HepG2 (cell line): ENCODE measurements around the gene NAT14. TPM values are rescaled to one million over a fixed set of nuclear protein-coding genes. Genes with fewer than 3 reads are reported as not detected.
A peak's percentile ranks its signal among the peaks of the same experiment; 100 is the strongest.

Experiments used
- ATAC-seq: fragments of 200-7000 bp; cut with Tn5 transposase; 3 replicates; pipeline ENCODE4 v1.9.1; 2020; ENCODE audit warnings: mild to moderate bottlenecking, moderate library complexity
- BruUV-seq: library from RNA; stranded (reverse); fragments of 400-500 nt; replicated peaks from 2 replicates; lab custom pipeline; 2021; lab: Mats Ljungman, UMichigan
- CTCF ChIA-PET: fragments of 300-600 bp; formaldehyde crosslinking; extraction: SDS; loops from one replicate; lab custom pipeline; 2021; ENCODE audit warnings: low total read pairs, inconsistent platforms, low intra/inter-chr PET ratio; lab: Yijun Ruan, JAX
- POLR2A ChIA-PET: fragments of 350-600 bp; sonication (Branson Sonifier 250); formaldehyde crosslinking; loops from one replicate; lab custom pipeline; 2020; ENCODE audit warnings: antibody characterized with exemption, inconsistent platforms; lab: Yijun Ruan, JAX
- DNase-seq: peaks from one replicate; pipeline ENCODE4 v3.0.0-alpha.2; 2015; ENCODE audit warnings: low spot score
- FAIRE-seq: peaks from 3 replicates; lab custom pipeline; 2011; peaks lifted over from hg19 to GRCh38; lab: Jason Lieb, UNC
- H2AFZ ChIP-seq: one replicate; pipeline ENCODE4 v1.6.1; 2011; ENCODE audit warnings: low read length, inconsistent platforms
- H3K27ac ChIP-seq: fragments of 300-600 bp; 3 replicates; pipeline ENCODE4 v1.8.0; 2011; ENCODE audit warnings: mixed run types, mild to moderate bottlenecking, mixed read lengths, low read length, inconsistent platforms; ENCODE audit not compliant: insufficient read depth; ENCODE audit errors: extremely low read length
- H3K27me3 ChIP-seq, 2 experiments: fragments of 200-600 bp in 1 of 2; 2 replicates in 1 of 2; 3 replicates in 1 of 2; pipeline versions ENCODE4 v1.6.0 to v1.8.0; 2011; ENCODE audit warnings: low read length in 2 of 2, mild to moderate bottlenecking in 2 of 2, moderate library complexity in 2 of 2, inconsistent platforms in 1 of 2; ENCODE audit not compliant: insufficient read depth in 2 of 2, control insufficient read depth in 1 of 2
- H3K36me3 ChIP-seq, 2 experiments: fragments of 200-600 bp in 1 of 2; replicated peaks in 1 of 2; 2 replicates in 1 of 2; 3 replicates in 1 of 2; pipeline versions ENCODE4 v1.5.1 to v1.8.0; 2011; ENCODE audit warnings: low read length in 2 of 2, inconsistent platforms in 1 of 2; ENCODE audit not compliant: insufficient read depth in 2 of 2, control insufficient read depth in 1 of 2
- H3K4me1 ChIP-seq: 2 replicates; pipeline ENCODE4 v1.5.1; 2012; ENCODE audit warnings: low read length, inconsistent platforms; ENCODE audit not compliant: insufficient read depth
- H3K4me2 ChIP-seq: 2 replicates; pipeline ENCODE4 v1.6.0; 2011; ENCODE audit warnings: low read depth, low read length, inconsistent platforms
- H3K4me3 ChIP-seq, 3 experiments: fragments of 200-600 bp in 1 of 3; sonication (generic), shearing (Covaris generic) in 1 of 3; replicated peaks in 1 of 3; 2 replicates each; pipeline ENCODE4 v1.5.1; 2011 to 2016; ENCODE audit warnings: low read length in 3 of 3, inconsistent platforms in 2 of 3, low read depth in 2 of 3, mild to moderate bottlenecking in 2 of 3, control low read depth in 1 of 3, mixed read lengths in 1 of 3; ENCODE audit not compliant: insufficient read depth in 1 of 3
- H3K79me2 ChIP-seq: one replicate; pipeline ENCODE4 v1.6.1; 2011; ENCODE audit warnings: low read length, inconsistent platforms; ENCODE audit not compliant: insufficient read depth
- H3K9ac ChIP-seq: 2 replicates; pipeline ENCODE4 v1.6.0; 2011; ENCODE audit warnings: mild to moderate bottlenecking, low read depth, low read length, inconsistent platforms; ENCODE audit not compliant: insufficient read depth
- H3K9me3 ChIP-seq: 2 replicates; pipeline ENCODE4 v1.5.1; 2012; ENCODE audit warnings: mild to moderate bottlenecking, low read length
- H4K20me1 ChIP-seq: 2 replicates; pipeline ENCODE4 v1.6.0; 2011; ENCODE audit warnings: inconsistent platforms, mild to moderate bottlenecking, low read length, moderate library complexity; ENCODE audit not compliant: insufficient read depth
- BCL3 ChIP-seq: sonication (generic); formaldehyde crosslinking; IDR thresholded peaks from 2 replicates; pipeline ENCODE4 v1.5.1; 2020; ENCODE audit warnings: mild to moderate bottlenecking, missing genetic modification reagents, moderate library complexity
- CAMTA2 ChIP-seq: sonication (generic); formaldehyde crosslinking; IDR thresholded peaks from 2 replicates; pipeline ENCODE4 v1.4.0; 2020; ENCODE audit warnings: mild to moderate bottlenecking, missing genetic modification reagents, borderline replicate concordance
- HMGA1 ChIP-seq: sonication (generic); formaldehyde crosslinking; conservative IDR thresholded peaks from 2 replicates; pipeline ENCODE4 v1.4.0; 2020; ENCODE audit warnings: missing genetic modification reagents
- LBX2 ChIP-seq: sonication (generic); formaldehyde crosslinking; IDR thresholded peaks from 2 replicates; pipeline ENCODE4 v1.5.0; 2020; ENCODE audit warnings: missing genetic modification reagents, mild to moderate bottlenecking, borderline replicate concordance
- MAZ ChIP-seq, 2 experiments: sonication (generic) in 1 of 2; formaldehyde crosslinking in 1 of 2; IDR thresholded peaks; 2 replicates each; pipeline versions ENCODE4 v1.5.0 to v1.6.1; 2012 to 2020; ENCODE audit warnings: low read depth in 2 of 2, mild to moderate bottlenecking in 2 of 2, borderline replicate concordance in 1 of 2, improper control_type of control experiment in 1 of 2, low read length in 1 of 2, missing genetic modification reagents in 1 of 2, moderate library complexity in 1 of 2
- SNAI1 ChIP-seq: sonication (generic); formaldehyde crosslinking; IDR thresholded peaks from 2 replicates; pipeline ENCODE4 v1.5.0; 2020; ENCODE audit warnings: mild to moderate bottlenecking, missing genetic modification reagents, borderline replicate concordance
- STAT5B ChIP-seq: sonication (generic); formaldehyde crosslinking; IDR thresholded peaks from 2 replicates; pipeline ENCODE4 v1.4.0; 2020; ENCODE audit warnings: missing genetic modification reagents
- TAF15 ChIP-seq: fragments of 200-400 bp; formaldehyde crosslinking; IDR thresholded peaks from one replicate; pipeline ENCODE4 v1.6.1; 2018; ENCODE audit warnings: mild to moderate bottlenecking, low read depth, low read length; ENCODE audit not compliant: poor library complexity, severe bottlenecking
- ZKSCAN1 ChIP-seq: fragments of 150-350 bp; IDR thresholded peaks from 2 replicates; pipeline ENCODE4 v1.6.1; 2014; ENCODE audit warnings: low read length
- ZNF10 ChIP-seq: sonication (generic); formaldehyde crosslinking; IDR thresholded peaks from 2 replicates; pipeline ENCODE4 v1.4.0; 2020; ENCODE audit warnings: mild to moderate bottlenecking, low read depth, missing genetic modification reagents, borderline replicate concordance
- ZNF207 ChIP-seq: fragments of 450-650 bp; IDR thresholded peaks from 2 replicates; pipeline ENCODE4 v1.6.1; 2016; ENCODE audit warnings: antibody characterized with exemption, borderline replicate concordance
- ZNF274 ChIP-seq: sonication (generic); formaldehyde crosslinking; IDR thresholded peaks from 2 replicates; pipeline ENCODE4 v1.5.1; 2020; ENCODE audit warnings: mild to moderate bottlenecking, missing genetic modification reagents
- ZNF530 ChIP-seq: sonication (generic); formaldehyde crosslinking; IDR thresholded peaks from 2 replicates; pipeline ENCODE4 v1.5.0; 2020; ENCODE audit warnings: low read depth, mild to moderate bottlenecking, missing genetic modification reagents
- ZNF629 ChIP-seq: sonication (generic); formaldehyde crosslinking; conservative IDR thresholded peaks from 2 replicates; pipeline ENCODE4 v1.5.0; 2020; ENCODE audit warnings: missing genetic modification reagents
- ZSCAN9 ChIP-seq: IDR thresholded peaks from 2 replicates; pipeline ENCODE4 v1.6.1; 2016; ENCODE audit warnings: borderline replicate concordance
- ZZZ3 ChIP-seq: sonication (generic); formaldehyde crosslinking; IDR thresholded peaks from 2 replicates; pipeline ENCODE4 v1.4.0; 2020; ENCODE audit warnings: missing genetic modification reagents, mild to moderate bottlenecking, borderline replicate concordance
- WGBS: methylation state at CpG from one replicate; pipeline ENCODE4 v1.1.6; 2017; ENCODE audit warnings: low lambda C conversion rate; 5-methylcytosine and 5-hydroxymethylcytosine counted together
- in situ Hi-C: cut with HindIII; loops from 2 replicates; pipeline ENCODE4 v1.10.0; 2017; ENCODE audit warnings: low pct_unique_long_range_greater_than_20kb; ENCODE audit not compliant: extremely low pct_ligation_motif_present
- intact Hi-C: fragments of 100-400 bp; cut with micrococcal nuclease; formaldehyde crosslinking; loops from one replicate; pipeline ENCODE4 v1.10.0; 2022; ENCODE audit not compliant: unreplicated experiment
- polyA plus RNA-seq, 8 experiments: library from polyadenylated mRNA; depleted of rRNA in 3 of 8; stranded (reverse) in 7 of 8; unstranded in 1 of 8; fragments of >200 nt; fragmentation: Illumina TruSeq in 4 of 8; extraction: Trizol in 4 of 8; gene quantifications; 2 replicates each; pipeline versions ENCODE4 v1.2.1 to v1.2.3, GENCODE V29; 2011 to 2016; ENCODE audit warnings: low read depth in 4 of 8, missing spikeins in 1 of 8, mixed read lengths in 1 of 8; ENCODE audit not compliant: insufficient read depth in 1 of 8
- total RNA-seq, 5 experiments: library from RNA; depleted of rRNA; stranded (reverse); fragments of >200 nt; fragmentation: Illumina TruSeq; extraction: Trizol; gene quantifications; 2 replicates each; pipeline ENCODE4 v1.2.3, GENCODE V29; 2016; ENCODE audit warnings: low read depth in 1 of 5

Gene NAT14
- total and polyA plus RNA-seq, 2 of the 13 experiments (the other 11 are each of a cell fraction or from before 2014, with no cell fraction given), result 20.7 to 22.3 TPM

- TF ChIP-seq MAZ (IDR thresholded peaks at IDR 0.05; ENCODE audit: borderline replicate concordance, low read depth, low read length), result no peak
- TF ChIP-seq MAZ (CRISPR knock-in tag; IDR thresholded peaks at IDR 0.05; ENCODE audit: low read depth), result no peak
- no peak for TF ChIP-seq ZNF530 (CRISPR knock-in tag)
Observed at GRCh38 chr19:55462722-55463121, 22.3 kb upstream of the NAT14 start (continued).

GRCh38 chr19:55463583-55464031 lies 21.4 kb upstream of the NAT14 start:
- 60% methylated on average over 2 of the region's 15 CpGs for WGBS
- CTCF ChIA-PET, result no interaction called here
- ATAC-seq, result no peak

More at GRCh38 chr19:55463583-55464031, 21.4 kb upstream of the NAT14 start:
- no TSS peak for BruUV-seq
- H4K20me1 ChIP-seq, result no peaks in the 10 kb centered on the region
- H3K79me2 ChIP-seq, result peaks cover 17% of the 10 kb centered on the region
- H3K4me3 ChIP-seq, result no peak overlapping the region; a peak in 1 of 6 replicates
- intact Hi-C loops, result no loop called here
- H3K27ac ChIP-seq, result no peak overlapping the region
- no peak for DNase-seq
- TF ChIP-seq LBX2 (CRISPR knock-in tag), result no peak
- TF ChIP-seq ZZZ3, result no peak
- no peak for TF ChIP-seq TAF15
- no peak for TF ChIP-seq HMGA1
- TF ChIP-seq ZNF207, result no peak
- TF ChIP-seq ZNF629 (CRISPR knock-in tag), result no peak
- no peak for TF ChIP-seq ZNF274 (CRISPR knock-in tag)
- TF ChIP-seq ZSCAN9 (CRISPR knock-in tag), result no peak
- TF ChIP-seq ZKSCAN1, result no peak
- no peak for TF ChIP-seq STAT5B (CRISPR knock-in tag)
- TF ChIP-seq SNAI1 (CRISPR knock-in tag), result no peak
- TF ChIP-seq ZNF10 (CRISPR knock-in tag), result no peak
- no peak for TF ChIP-seq CAMTA2 (CRISPR knock-in tag)
- TF ChIP-seq BCL3 (CRISPR knock-in tag), result no peak
- POLR2A ChIA-PET, result no interaction called here
- no peak for FAIRE-seq
- H2AFZ ChIP-seq, result no peak overlapping the region
- H3K4me1 ChIP-seq, result peaks cover 75% of the 10 kb centered on the region
- in situ Hi-C loops, result no loop called here
- no peaks in the 10 kb centered on the region for H3K36me3 ChIP-seq
- H3K4me2 ChIP-seq, result peak overlapping the region; percentile 39; the same call in 1 of the 2 replicates
- no peaks in the 10 kb centered on the region; a peak in 1 of 5 replicates for H3K27me3 ChIP-seq
- H3K9me3 ChIP-seq, result no peaks in the 10 kb centered on the region
- H3K9ac ChIP-seq, result no peak overlapping the region
